NCI-H1092 (cell line): Measurements from ENCODE around the gene NT5C2.

Source experiments
- DNase-seq: peaks from one replicate; lab custom pipeline; 2025; lab: John Stamatoyannopoulos, UW

NT5C2 gene

DNA sequence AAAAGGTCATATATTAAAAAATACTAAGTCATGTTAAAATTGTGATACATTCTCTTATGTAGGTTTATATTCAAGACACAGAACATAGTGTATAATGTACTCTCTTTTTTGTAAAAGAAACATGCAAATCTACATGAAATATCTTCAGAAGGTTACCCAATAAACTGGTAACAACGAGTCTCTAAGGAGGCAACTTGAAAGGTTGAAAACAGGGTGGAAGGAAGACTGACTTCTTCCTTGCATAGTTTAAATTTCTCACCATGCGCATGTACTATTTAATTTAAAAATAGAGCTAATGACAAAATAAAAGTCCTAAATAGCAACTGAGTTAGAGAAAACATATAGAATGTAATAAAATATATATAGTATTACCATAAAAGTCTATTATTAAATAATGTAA lies 132.5 kb downstream of the NT5C2 start:
- DNase-seq = no peak

GRCh38 chr10:103058034-103058433 lies 135.0 kb downstream of the NT5C2 start:
- no peak for DNase-seq

DNA sequence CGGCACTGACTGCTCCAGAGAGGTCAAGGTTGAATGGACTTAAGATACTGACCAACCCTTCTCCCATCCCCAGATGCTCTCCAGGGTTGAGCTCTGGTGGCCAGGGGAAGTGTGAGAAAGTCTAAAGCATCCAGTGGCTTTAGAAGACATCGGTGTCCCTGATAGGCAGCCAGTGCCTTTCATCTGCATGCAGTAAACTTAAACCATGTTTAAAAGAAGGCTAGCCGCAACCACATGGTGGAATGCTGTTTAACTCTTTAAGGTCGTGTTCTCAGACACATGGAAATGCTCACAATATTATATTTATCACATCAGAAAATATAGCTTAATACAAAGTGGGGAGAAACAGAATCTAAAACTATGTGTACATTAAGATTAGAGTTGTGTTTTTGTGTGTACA lies 138.0 kb downstream of the NT5C2 start:
- DNase-seq = no peak

GRCh38 chr10:103054621-103055020 lies 138.5 kb downstream of the NT5C2 start:
- DNase-seq = no peak

DNA sequence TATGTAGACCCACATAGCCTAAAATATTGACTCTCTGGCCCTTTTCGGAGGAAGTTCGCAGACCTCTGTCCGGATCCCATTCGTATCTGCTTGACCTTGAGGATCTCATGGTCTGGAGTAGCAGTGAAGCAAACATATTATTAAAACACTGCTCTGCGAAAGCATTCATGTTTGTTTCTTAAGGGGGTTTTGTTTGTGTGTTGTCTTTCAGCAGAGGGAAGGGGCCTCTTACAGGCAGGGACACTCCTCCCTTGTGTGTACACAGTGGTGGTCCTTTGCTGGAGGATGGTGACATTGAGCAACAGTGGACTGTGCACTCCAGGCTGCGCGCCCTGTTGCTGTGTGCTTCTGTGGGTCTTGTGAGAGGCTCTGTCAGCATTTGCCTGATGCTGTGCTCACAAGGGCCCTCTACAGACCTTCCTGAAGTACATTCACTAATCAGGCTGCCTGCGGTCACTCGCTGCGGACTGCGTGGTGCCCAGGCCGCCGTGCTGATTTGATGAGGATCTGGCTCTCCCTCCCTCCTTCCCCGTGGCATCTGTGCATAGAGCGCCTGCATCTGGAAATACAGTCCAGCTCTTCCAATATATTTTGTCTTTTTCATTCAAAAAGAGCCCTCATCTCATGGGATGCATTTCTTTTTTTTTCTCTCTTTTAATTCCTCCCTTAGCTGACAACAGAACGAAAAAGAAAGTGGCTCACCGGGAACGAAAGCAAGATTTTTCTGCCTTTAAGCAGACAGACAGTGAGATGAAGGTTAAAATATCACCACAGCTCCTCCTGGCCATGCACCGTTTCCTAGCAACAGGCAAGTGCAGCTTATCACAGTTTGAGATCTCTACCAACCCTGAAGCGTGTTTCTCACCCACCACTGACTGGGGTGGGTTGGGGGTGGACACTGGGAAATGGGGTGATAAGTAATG lies 139.2 kb downstream of the NT5C2 start:
- no peak for DNase-seq

DNA sequence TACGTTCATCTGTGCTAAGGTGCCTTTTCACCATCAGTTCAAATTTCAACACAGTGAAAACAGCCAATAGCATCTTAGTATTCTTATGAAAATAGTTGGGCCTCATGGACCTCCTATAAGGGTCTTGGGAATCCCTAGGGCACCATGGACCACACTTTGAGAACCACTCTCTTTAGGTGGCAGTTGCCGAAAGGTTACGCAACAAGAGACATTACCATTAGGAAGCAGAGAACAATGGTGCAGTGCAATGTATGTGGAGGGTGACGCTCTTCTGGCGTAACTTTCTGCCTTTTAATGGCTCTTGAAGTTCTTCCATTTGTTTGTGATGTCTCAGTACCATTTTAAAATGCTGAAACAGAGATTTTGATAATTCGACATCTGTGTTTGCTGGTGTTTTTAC lies 143.8 kb downstream of the NT5C2 start:
- no peak for DNase-seq

DNA sequence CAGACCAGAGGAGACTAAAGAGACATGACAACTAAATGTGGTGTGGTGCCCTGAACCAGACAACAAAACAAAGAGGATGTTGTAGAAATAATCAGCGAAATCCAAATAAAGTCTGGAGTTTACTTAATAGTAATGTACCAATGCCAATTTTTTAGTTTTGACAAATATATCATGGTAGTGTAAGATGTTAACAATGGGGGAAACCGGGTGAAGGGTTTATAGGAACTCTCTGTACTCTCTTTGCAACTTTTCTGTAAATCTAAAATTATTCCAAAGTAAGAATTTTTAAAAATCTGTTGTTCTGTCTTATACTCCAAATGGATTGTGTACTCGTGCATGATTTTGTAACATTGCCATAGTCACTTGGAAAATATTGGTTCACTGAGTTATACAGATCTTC lies 145.7 kb downstream of the NT5C2 start:
- no peak for DNase-seq

GRCh38 chr10:103045961-103046360 lies 147.1 kb downstream of the NT5C2 start:
- no peak for DNase-seq

DNA sequence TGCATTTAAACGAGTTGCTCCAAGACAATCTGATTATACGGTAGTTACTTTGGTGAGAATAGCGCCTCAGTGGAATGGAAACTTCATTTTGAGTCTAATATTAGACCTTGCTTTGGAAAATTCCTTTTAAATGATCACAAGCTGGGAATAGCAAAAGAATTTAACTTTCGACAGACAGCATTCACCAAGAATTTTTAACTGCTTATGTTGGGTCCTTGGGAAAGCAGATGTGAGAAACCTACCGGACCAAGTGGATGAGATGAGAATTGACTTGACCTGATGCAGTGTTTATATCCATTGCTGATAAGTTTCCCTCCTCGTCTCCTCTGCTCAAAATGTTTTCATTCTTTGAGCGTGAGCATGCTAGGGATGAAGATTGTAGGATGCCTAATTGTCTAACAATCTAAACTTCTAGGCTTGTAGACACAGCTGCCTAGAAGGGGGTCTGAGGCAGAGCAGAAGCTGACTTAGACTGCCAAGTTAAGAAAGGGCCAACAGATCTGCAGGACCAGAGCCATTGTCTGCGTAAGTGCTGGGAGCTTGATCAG lies 148.1 kb downstream of the NT5C2 start:
- DNase-seq = no peak

DNA sequence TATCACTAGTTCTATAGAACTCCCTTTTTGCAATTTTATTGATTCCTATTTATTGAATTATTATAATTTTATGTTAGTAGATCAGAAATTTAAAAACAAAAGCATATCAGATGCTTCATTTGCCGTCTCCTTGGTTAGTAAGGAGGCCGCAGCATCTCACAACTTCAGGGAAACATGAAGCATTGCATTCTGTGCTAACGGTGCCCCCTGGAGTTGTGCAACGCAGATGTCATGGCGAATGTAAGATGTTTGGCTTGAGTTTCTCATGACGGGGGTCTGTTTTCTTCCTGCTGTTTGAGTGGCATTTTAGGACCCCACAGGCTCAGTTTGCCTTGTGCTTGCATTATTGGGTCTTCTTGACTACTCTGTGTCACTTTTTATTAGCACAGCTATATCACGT lies 150.2 kb downstream of the NT5C2 start:
- no peak for DNase-seq

GRCh38 chr10:103042129-103042528 lies 150.9 kb downstream of the NT5C2 start:
- no peak for DNase-seq

DNA sequence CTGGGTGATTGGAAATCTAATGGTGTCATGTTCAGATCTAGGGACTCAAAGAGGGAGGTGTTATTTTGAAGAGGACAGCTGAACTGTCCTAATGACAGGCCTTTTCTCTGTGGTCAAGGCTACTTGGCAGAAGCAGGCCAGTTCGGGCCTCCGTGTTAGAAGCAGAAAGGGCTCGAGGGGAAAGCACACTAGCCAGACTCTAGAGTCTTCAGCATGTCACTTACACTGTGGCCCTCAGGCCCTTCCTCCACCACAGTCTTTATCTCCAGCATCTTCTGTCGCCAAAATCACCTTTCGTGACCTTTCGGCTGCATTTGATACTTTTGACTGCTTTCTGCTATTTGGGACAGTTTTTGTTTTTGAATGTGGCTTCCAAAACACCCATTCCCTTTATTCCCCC lies 151.7 kb downstream of the NT5C2 start:
- no peak for DNase-seq

- no peak for DNase-seq
Measured at GRCh38 chr10:103040418-103040817, 152.7 kb downstream of the NT5C2 start.

DNA sequence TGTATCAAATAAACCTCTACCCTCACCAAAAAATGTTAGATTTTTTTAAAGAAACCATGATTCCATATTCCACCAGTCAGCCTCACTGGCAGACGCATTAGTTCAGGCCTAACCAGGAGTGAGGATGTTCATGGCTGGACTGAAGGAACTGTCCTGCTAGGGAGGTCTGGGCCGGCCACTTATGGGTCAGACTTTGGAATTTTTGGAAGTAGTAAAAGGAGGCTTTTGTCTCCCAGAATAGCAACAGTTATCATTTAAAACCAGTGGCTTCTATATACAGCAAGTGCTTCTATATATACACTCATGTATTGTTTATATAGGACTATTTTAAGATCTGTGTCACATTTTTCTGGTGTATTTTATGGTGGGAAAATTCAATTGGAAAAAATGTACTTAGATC lies 154.5 kb downstream of the NT5C2 start:
- no peak for DNase-seq
